ENCODE data around the gene CNTROB.

Gene CNTROB, protein sequence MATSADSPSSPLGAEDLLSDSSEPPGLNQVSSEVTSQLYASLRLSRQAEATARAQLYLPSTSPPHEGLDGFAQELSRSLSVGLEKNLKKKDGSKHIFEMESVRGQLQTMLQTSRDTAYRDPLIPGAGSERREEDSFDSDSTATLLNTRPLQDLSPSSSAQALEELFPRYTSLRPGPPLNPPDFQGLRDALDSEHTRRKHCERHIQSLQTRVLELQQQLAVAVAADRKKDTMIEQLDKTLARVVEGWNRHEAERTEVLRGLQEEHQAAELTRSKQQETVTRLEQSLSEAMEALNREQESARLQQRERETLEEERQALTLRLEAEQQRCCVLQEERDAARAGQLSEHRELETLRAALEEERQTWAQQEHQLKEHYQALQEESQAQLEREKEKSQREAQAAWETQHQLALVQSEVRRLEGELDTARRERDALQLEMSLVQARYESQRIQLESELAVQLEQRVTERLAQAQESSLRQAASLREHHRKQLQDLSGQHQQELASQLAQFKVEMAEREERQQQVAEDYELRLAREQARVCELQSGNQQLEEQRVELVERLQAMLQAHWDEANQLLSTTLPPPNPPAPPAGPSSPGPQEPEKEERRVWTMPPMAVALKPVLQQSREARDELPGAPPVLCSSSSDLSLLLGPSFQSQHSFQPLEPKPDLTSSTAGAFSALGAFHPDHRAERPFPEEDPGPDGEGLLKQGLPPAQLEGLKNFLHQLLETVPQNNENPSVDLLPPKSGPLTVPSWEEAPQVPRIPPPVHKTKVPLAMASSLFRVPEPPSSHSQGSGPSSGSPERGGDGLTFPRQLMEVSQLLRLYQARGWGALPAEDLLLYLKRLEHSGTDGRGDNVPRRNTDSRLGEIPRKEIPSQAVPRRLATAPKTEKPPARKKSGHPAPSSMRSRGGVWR

DNA sequence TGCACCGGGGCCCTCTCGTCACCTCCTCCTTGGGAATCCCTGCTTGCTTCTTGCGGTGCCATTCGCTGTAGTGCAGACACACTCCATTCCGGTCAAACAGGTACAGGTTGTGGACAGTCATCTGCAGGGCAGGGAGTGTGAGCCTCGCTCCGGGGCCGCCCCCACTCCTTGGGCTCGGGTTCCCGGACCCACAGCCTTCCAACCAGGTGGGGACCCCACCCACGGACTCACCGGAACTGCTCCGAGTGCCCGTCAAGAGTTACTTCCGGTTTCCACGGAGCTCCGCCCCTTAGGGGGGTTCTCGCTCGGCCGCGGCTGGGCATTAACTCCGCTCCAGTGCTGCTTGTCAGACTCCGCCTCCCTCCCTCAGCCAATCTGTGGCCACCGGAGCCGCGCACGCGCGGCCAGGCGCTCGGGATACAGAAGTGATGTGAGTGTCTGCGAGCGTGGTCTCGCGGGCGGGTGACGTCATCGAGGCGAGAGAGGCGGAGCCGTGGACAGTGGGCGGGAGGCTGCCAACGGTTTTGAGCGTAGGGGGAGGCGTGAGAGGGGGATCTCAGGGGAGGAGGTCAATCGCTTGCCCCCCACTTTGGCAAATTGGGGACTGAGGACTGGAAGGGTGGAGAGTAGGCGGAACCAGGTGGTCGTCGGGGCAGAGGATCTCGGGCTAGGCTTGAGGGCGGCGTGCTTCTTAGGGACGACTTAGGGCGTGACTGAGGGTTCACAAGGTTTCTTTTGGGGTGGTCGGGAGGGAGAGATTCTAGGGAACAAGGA lies at the start of gene CNTROB, which contains the start of gene TRAPPC1:
Gene CNTROB, plus strand, starts transcription at position 498 of the 774 bp plus-strand sequence. CDS start 874 bp downstream, outside the sequence.
Gene TRAPPC1, minus strand, starts transcription at position 238 of the 774 bp plus-strand sequence. Its CDS starts 117 bp downstream, at position 121.
- peak; percentile 99 for DNase-seq (ENCODE audit: low read depth)

DNA sequence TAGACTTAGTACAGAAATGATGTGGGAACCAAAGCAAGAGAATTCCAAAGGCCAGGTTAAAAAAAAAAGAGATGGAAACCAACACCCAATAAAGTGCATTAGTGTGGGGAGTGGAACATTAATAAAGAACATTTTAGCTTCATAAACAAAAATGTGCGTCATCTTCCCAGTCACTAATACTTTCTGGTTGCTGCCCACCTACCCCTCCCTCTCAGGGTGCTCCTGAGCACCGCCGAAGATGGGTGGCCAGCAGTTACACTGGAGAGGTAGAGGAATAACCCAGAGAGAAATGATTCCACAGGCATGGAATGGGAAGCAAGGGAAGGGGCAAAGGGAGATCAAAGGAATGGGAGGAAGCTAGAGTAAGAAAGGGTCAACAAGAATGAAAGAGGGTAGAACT lies 49.4 kb upstream of the CNTROB start:
- DNase-seq (ENCODE audit: low read depth): no peak

DNA sequence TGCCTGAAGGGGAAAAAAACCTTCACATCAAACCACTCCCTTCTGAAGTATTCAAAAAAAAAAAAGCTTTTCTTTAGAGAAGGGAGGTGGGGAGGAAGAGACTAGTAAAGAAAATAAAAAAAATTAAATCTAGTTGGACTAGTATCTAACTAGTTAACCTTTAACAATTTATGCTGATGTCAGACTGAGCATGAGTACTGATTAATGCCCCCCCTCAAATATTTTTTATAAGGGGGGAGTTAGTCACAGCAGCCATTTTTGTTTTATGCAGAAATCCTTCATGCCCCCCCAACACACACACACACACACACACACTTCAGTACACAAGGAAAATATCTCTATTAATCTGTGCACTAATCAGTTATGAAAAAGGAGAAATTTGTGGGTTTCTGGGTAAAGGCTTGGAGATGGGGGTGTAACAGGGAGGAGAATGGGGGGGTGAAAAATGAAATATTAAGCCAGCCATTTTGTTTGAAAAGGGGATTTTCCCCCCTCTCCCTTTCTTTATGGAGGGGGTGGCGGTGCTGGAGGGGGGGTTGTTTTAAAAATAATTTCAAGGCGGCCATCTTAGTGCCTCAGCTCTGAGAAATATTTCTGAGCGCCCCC lies 48.1 kb upstream of the CNTROB start:
- no peak for DNase-seq (ENCODE audit: low read depth)

GRCh38 chr17:7884581-7885366 lies 47.2 kb upstream of the CNTROB start:
- peak; percentile 53 for DNase-seq (ENCODE audit: low read depth)

DNA sequence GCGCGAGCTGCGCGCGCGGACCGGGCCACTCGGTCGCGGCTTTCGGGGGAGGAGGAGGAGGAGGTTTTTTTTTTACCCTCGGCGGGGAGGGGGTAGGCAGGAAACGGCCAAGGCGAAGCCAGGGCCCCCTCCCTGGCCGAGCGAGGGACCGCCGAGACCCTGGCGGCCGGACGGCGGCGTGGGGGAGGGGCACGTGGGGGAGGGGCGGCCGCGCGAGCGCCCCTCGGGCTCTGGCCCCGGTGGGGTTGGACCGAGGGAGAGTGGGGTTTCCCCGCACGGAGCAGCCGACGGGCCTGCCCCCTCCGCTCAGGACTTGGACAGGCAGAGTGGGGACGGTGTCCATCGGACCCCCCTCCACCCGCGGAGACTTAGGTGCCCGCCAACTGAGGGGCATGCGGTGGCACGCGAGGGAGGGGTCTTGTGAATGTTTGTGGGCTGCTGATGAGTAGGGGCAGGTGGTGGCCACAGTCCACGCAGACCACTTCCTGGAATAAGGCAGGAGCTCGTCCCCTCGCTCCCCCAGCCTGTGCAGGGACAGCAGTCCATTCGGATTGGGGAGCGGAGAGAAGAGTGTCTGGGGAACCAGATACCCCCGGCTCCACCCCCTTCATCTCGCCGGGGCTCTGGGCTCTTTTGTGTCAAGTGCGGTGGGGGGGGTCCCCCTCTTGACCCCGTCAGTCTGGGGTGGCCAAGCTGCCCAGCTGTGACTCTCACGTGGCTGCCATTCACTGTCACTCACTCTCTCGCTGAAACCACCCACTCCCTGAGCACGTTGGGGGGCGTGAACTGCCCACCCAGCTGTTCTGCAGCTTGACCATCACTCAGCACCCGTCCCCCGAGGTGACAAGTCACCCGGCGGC lies 46.4 kb upstream of the CNTROB start:
- DNase-seq (ENCODE audit: low read depth): no peak

GRCh38 chr17:7886227-7887037 lies 45.6 kb upstream of the CNTROB start:
- DNase-seq (ENCODE audit: low read depth): no peak

DNA sequence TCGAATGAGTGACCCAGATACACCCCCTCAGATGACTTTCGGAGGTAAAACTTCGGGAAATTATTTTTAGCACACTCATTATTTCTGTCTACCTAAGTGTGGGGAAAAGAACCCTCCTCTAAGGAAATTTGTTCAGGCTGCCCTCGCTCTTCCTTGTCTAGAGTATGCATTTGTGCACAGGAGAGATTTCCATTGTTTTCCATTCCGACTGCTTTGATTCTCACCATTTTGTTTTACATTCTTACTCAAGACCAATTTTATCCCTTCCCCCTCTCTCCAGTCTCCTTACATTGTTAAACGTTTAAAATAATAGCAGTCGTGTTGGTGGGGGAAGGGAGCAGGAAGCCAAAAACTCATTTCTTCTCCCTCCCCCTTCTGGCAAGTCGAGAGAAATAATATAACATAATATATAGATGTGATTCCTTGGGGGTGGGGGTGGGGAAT lies 44.9 kb upstream of the CNTROB start:
- no peak for DNase-seq (ENCODE audit: low read depth)

DNA sequence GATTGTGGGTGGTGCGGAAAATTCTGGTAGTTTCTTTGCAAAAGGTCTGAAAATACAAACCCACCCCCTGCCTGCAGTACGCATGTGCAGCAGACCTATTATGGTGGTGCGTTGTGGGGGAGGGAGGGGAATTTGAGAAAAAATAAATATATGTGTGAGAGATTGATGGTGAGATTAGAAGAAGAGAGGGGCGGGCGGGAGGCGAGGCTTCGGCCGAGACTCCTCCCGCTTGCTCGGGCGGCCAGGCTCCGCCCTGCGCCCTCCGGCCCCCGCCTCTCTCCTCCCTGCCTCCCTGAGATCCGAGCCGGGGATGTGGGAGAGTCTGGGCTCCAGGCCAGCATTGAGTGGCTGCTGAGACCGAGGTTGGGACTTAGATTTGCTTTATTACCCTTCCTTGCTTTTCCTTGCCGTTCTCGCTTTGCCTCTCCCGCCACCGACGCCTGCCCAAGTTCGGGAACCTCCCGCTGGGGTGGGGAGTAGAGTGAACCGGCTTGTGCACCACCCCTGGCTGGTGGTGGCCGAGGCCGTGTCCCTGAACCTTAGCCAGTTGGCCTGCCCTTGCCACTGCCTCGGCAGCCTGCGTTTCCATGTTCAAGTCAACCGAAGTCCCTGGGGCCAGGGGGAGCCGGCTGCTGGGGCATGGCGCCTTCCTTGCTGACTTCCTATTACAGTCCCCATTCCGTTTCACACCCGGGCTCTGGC lies 44.4 kb upstream of the CNTROB start:
- peak; percentile 89 for DNase-seq (ENCODE audit: low read depth)

- DNase-seq (ENCODE audit: low read depth): no peak
These were observed 43.7 kb upstream of the CNTROB start, which contains the start of gene CHD3 for GRCh38 chr17:7888184-7888920. TSS of gene CHD3 (plus strand) at chr17:7888789. CDS start at chr17:7889001, 212 bp downstream.

DNA sequence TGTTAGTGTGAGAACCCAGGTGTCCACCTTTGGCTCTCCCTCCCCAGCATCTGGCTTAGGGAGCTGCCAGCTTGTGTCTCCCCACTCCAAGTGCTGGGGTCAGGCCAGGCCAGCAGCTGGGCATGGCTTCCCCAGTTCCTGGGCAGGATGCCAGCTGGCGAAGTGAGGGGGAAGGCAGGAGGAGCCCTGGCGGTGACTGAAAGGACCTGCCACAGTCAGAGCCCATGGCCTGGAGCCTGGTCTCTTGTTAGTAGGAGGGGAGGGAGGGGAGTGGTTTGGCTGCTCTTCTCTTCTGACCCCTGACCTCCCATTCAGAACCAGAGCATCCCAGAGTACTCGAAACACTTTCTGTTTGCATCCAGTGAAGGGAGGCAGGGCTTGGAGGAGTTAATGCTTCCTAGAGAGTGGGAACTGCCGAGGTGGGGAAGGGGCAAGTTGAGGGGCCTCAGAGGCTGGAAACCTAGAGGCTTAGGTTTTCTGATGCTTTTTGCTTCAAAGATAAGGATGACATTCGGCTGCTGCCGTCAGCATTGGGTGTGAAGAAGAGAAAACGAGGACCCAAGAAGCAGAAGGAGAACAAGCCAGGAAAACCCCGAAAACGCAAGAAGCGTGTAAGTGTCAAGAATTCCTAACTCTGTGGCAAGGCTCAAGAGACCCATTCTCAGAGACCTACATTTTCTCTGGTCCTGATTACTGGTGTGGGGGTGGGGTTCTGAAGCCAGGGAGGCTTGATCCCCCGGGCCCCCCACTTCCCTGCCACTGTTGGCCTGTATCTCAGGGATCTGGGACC lies 42.6 kb upstream of the CNTROB start:
- no peak for DNase-seq (ENCODE audit: low read depth)

- no peak for DNase-seq (ENCODE audit: low read depth)
These were observed 38.7 kb upstream of the CNTROB start for GRCh38 chr17:7893187-7893880.

DNA sequence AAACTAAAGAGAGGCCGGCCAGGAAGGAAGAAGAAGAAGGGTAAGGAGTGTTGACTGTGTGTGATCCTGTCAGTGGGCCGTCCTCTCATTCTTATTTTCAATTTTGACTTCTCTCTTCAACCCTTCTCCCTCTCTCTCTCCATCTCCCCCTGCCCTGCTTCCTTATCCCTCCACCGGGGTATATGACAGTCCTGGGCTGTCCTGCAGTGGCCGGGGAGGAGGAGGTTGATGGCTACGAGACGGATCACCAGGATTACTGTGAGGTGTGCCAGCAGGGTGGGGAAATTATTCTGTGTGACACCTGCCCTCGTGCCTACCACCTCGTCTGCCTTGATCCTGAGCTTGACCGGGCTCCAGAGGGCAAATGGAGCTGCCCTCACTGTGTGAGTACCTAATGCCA lies 37.8 kb upstream of the CNTROB start:
- no peak for DNase-seq (ENCODE audit: low read depth)

DNA sequence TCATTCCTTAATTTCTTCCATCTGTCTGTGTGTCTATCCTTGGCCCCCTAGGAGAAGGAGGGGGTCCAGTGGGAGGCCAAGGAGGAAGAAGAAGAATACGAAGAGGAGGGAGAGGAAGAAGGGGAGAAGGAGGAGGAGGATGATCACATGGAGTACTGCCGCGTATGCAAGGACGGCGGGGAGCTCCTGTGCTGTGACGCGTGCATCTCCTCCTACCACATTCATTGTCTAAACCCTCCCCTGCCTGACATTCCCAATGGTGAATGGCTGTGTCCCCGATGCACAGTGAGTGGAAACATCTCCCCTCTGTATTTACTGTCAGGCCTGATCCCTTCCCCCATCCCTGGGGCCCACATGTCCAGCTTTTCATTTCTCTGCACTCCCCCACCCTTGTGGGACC lies 37.1 kb upstream of the CNTROB start:
- DNase-seq (ENCODE audit: low read depth): no peak

GRCh38 chr17:7897090-7897489 lies 34.9 kb upstream of the CNTROB start:
- no peak for DNase-seq (ENCODE audit: low read depth)

- no peak for DNase-seq (ENCODE audit: low read depth)
These were observed 34.2 kb upstream of the CNTROB start for GRCh38 chr17:7897773-7898172.

All from stimulated activated CD4-positive, alpha-beta T cell treated with anti-CD3 and anti-CD28 coated beads, Interleukin-2, amount 100 ng/mL, for 4 hours (primary cell).